HG03521 (cell line): Measurements from ENCODE around the gene CACNA1I.
"Not testable (repeated sequence)": the region's sequence is repeated elsewhere in the genome, so short reads cannot be mapped to it uniquely, and the experiment has no call there.

Experiments used
- ATAC-seq: cut with Tn5 transposase; IDR thresholded peaks from one replicate; pipeline ENCODE4 v1.9.1; 2021; ENCODE audit warnings: mild to moderate bottlenecking, moderate library complexity; ENCODE audit not compliant: unreplicated experiment

Gene CACNA1I

DNA sequence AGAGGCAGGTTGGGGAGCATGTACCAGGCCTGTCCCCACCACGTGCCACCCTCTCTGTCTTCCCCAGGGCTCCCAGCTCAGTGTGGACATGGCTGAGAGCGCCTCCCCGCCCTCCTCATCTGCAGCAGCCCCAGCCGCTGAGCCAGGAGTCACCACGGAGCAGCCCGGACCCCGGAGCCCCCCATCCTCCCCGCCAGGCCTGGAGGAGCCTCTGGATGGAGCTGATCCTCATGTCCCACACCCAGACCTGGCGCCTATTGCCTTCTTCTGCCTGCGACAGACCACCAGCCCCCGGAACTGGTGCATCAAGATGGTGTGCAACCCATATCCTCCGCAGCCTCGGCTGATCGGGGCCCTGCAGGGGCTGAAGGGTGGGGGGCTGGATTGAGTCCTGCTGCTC lies at the start of gene CACNA1I:
Gene CACNA1I, plus strand, starts transcription at position 89 of the 400 bp plus-strand sequence. Its CDS starts 0 bp downstream, at position 89.
- no peak for ATAC-seq

DNA sequence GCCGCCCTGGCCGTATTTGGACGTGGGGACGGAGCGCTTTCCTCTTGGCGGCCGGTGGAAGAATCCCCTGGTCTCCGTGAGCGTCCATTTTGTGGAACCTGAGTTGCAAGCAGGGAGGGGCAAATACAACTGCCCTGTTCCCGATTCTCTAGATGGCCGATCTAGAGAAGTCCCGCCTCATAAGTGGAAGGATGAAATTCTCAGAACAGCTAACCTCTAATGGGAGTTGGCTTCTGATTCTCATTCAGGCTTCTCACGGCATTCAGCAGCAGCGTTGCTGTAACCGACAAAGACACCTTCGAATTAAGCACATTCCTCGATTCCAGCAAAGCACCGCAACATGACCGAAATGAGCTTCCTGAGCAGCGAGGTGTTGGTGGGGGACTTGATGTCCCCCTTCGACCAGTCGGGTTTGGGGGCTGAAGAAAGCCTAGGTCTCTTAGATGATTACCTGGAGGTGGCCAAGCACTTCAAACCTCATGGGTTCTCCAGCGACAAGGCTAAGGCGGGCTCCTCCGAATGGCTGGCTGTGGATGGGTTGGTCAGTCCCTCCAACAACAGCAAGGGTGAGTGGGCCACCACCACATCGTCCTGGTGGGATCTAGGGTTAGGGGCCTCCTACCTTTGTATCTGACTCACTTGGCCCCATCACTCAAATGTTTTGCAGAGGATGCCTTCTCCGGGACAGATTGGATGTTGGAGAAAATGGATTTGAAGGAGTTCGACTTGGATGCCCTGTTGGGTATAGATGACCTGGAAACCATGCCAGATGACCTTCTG lies 49.3 kb upstream of the CACNA1I start:
- ATAC-seq, result not testable (repeated sequence)

DNA sequence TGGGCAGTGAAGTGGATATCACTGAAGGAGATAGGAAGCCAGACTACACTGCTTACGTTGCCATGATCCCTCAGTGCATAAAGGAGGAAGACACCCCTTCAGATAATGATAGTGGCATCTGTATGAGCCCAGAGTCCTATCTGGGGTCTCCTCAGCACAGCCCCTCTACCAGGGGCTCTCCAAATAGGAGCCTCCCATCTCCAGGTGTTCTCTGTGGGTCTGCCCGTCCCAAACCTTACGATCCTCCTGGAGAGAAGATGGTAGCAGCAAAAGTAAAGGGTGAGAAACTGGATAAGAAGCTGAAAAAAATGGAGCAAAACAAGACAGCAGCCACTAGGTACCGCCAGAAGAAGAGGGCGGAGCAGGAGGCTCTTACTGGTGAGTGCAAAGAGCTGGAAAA lies 48.5 kb upstream of the CACNA1I start:
- not testable (repeated sequence) for ATAC-seq

DNA sequence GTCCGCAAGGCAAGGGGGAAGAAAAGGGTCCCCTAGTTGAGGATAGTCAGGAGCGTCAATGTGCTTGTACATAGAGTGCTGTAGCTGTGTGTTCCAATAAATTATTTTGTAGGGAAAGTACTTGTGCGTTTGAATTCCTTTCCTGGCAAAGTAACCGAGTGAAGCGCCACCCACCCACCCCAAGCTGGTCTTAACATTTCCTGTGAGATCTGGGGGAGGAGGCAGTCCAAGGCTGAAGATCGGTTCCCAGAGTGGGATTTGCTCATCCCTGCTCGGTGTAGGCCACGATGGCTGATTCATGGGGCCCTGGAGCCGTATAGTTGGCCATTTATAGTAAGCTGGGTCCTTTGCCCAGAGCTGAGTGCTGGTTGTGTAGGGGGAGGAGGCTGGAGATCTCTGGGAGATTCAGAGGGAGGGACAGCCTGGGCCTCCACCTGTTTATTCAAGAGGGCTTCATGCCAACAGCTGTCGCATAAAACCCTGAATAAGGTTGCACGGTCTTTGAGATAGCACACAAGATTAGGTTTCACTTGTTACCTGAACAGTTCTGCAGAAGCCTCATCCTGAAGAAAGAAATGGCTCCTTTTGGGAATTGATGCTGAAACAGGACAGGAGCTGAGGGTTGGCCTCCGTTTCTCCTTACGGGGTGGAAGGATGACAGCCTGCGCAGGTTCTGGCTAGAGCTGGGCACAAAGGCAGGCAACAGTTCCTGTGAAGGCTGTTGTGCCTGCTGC lies 47.8 kb upstream of the CACNA1I start:
- no peak for ATAC-seq

DNA sequence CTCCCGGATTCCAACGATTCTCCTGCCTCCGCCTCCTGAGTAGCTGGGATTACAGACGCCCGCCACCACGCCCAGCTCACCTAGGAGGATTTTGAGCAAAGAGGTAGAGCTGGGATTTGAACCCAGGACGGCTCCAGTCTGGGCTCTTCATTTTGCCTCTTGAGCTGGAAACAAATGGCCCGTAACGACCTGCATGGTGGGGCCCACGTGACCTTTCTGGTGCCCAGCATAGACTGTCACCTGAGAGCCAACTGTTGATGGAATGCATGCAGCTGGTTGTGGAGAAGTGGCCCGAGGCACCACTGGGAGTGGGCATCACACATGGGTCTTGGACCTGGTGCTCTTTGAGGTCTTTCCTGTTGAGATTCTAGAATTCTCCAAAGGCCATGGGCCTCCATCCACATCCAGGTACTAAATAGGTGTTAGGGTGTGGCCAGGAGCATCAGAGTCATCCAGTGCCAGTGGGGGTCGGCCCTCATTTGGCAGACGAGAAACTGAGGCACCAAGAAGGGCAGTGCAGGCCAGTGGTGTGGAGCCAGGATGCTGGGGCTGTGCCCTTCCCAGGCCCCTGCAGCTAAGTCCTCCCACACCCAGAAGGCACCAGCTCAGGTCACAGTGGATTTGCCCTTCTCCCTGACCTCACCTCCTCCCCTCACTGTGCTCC lies 46.3 kb upstream of the CACNA1I start:
- ATAC-seq, result no peak

DNA sequence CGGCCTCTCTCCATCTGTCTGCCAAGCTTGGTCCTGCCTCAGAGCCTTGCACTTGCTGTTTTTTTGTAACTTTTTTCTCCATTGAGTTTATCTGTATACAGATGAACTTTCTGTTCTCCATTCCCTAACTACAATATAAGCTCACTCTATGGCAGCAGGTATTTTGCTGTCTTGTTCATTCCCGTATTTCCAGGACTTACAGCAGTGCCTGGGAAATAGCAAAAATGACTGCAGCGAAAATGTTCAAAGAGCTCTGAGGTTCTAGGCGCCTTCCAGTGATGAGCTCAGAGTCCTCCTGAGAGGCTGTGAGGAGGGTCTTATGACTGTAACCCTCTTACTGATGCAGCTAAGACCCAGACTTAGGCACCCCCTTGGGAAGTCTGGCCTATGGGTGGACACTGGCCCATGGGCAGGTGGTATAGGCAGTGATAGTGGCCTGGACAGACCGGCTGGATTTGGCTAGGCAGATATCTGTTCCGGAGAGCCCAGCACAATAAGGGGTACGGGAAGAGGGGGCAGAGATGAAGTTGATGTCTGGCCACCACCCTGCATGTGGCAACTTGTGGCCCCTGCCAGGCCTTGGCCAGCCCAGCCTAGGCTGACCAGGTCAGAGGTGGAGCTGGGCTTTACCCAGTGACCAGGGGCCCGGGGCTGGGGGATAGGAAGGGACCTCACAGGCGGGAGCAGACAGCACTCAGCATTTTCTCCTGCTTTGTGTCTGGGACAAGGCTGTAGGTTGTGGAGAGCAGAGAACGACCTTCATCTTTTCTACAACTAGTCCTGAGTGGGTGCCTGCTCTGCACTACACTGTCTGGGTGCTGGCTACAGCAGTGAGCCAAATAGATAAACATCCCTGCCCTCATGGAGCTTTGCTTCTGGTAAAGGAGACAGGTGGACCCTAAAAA lies 45.5 kb upstream of the CACNA1I start:
- ATAC-seq, result no peak

DNA sequence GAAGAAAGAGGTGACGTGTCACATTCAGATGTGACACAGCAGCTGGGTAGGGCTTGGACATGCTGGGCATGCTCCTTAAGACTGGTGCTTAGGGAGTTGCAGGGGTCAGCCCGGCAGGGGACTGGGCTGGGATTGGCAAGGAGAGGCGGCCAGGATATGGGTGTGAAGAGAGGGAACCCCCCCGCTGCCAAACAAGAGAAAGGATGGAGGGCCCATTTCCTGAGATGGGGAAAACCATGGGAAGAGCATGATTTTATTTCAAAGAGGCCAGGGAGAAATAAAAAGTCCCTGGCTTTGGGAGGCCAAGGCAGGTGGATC lies 44.9 kb upstream of the CACNA1I start:
- no peak for ATAC-seq

DNA sequence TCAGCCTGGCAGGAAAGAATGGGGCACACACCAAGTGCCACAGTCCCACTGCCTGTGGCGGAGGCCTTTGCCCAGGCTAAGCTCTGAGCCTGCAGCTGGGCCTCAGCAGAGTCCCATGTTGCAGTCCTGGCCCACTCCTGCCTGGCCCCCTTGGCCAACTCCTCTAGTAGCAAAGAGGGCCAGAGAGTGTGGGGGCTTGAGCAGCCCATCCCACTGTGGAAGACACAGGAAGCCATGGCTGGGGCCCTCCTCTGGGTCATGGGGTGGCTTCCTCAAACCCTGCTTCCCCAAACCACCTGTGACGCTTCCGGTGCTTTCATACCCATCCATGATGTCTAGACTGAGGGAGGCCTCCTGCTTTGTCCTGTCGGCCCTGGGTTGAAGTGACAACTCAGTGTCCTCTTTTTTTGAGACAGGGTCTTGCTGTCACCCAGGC lies 43.8 kb upstream of the CACNA1I start:
- ATAC-seq, result no peak

DNA sequence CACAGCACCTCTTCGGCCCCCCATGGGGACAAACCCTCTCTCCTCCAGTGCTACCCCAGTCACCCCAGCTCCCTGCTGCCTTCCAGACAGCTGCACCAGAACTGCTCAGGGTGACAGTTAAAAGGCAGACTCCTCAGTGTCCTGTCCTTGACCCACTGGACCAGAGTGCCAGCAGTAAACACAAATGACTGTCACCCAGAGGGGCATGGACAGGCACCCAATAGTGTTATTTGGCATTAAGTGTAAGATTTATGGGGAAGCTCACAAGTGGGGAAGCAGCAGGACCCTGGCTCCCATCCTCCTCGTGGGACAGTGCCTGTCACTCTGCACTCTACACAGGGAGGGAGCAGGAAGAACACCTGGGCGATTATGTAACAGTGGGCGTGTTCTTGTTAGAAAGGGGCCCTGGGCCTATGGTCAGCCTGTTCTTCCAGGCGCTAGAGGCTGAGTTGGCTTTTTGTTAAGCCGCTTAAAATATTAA lies 43.0 kb upstream of the CACNA1I start:
- ATAC-seq, result no peak

DNA sequence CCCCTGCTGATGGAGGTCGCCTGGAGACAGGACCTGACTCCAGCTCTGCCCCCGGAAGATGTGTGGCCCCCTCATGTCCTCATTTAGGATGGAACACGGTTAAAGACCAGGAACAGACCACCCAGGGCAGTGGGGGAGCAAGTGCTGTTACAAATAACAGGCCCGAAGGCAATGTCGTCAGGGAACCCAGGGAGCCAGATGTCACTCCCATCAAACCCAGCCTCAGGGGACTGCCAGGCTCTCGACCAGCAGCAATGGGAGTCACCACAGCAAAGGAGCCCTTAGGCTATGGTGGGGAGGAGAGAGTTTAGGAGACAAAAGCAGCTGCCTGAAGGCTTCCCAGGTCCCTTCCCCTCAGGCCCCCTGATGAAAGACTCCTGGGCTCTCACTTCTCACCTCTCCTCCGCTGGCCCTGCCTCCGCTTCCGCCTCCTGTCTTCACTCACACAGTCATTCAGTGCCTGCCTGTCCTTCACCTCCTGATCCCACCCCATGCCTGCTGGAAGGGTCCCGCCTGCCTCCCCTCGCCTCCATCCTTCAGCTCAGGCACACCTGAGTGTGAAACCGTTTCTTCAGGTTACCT lies 42.4 kb upstream of the CACNA1I start:
- ATAC-seq, result no peak

DNA sequence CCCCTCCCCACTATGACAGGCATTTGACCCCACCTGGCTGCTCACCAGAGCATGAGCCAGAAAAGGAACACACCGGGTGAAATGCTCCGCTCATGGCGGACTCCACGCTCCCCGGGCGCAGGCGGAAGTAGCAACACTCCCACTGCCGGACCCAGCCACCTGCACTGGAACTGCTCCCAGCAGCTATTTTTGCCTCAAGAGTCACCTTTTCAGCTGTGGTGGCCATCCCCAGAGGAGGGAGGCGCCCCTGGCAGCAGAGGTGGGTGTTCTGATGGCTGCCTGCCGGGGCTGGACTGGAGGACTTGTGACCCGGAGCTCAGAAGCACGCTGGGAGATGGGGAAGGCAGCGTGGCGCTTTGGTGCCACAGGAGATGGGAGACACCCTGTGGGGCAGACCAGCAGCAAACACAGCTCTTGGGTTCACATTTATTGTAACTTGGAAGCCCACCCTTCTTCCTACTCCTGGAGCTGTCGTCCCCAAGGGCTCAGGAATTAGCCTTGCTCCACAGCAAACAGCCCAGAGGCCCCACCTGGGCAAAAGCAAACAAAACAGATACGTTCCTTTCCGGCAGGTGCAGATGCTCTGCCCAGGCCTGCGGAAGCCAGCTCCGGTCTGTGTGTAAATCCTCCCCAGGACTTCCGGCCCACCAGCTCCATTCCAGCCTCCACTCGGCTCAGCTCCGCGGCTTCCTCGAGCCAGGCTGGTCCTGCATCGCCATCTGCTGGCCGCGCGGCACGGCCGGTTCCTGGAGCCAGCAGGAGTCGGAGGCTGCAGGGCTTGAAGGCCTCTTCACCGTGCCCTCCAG lies 41.7 kb upstream of the CACNA1I start:
- ATAC-seq, result peak; percentile 21

DNA sequence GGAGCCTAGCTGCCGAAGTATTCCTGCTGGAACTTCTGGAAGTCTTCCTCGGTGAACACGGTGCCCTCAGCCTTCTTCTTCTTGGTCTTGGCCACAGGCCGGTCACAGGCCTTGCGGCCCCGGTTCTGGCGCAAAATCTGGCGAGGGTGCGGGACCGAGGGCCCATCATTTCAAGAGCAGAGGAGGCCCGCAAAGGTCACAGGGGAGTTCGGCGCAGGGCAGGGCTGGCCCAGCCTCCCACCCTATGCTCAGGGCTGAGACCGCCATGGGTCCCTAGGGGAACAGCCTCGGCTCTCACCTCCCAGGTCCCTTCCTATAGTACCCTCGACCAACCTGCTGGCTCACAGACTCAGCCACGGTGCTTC lies 41.1 kb upstream of the CACNA1I start:
- ATAC-seq, result no peak

DNA sequence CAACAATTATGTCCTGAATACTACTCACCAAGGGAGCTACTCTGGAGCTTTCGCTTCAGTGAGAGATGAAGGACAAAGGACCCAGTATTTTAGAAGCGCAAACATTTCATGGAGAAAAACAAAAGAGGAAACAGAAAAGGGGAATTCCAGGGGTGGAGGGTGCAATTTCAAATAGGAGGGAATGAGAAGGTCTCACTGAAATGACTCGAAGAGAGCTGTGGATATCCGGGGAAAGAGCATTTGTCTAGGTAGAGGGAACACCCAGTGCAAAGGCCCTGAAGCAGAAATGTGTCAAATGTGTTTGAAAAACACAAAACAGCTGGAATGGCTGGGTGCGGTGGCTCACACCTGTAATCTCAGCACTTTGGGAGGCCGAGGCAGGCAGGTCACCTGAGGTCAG lies 40.4 kb upstream of the CACNA1I start:
- no peak for ATAC-seq

DNA sequence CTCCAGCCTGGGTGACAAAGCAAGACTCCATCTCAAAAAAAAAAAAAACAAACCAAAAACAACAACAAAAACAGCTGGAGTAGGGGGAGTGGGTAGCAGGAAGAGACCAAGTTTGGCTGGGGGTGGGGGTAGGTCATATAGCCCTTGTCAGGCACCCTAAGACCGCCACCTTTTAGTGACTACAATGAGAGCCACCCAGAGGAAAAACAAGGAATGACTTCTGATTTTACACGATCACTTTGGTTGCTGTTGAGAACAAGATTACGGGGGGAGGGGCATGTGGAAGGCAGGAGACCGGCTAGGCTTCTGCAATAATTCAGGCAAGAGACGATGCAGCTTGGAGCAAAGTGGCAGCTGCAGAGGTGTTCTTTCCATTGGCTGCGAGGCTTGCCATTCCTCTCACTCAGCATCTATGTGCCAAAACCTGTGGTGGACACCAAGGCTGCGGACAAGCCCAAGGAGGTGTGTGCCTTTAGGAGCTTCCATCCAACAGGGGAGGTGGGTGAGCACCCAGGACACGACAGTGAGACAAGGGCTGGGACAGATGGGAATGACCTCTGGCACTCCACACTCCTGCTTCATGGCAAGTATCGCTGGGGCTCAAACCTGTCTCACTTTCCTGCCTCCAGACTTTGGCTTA lies 39.7 kb upstream of the CACNA1I start:
- ATAC-seq, result no peak

DNA sequence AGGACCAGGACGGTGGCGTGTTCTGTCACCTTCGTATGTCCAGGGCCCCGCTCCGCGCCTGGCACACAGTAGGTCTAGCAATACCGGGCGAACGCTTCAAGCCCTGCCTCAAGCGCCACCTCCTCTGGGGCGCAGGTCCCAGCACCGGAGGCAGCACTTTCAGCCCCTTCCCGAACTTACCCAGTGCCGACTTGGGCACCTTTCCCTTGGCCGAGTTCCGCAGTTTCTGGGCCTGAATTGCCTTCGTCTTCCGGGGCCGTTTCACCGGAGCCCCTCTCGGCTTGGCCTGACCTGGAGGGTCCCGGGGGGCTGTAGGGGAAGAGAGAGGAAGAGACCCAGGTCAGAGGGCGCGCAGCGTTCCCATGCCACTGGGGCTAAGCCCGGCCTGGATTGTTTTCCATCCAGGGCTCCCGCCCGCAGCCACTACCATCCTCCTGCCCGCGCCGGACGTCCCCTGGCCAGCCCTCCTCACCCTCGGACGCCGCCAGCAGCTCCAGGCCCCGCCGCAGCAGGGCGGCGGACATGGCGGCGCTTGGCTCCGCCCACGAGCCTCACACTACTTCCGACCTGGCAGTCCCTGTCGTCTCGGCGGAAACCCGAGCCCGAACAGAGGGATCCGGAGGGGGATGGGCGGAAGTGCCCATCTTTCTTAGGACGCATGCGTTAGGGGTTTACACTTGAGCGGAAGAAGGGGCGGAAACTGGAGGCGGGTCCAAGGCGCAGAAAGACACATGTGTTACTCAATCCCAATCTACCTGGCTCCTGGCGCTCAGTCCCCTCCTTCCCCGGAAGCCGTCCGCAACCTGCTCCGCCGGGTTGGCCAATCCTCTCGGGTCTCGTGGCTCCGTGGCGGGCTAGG lies 38.1 kb upstream of the CACNA1I start, which contains the start of gene RPS19BP1:
Gene RPS19BP1, minus strand, starts transcription at position 534 of the 859 bp plus-strand sequence. Its CDS starts 10 bp downstream, at position 524.
- ATAC-seq, result peak; percentile 74

DNA sequence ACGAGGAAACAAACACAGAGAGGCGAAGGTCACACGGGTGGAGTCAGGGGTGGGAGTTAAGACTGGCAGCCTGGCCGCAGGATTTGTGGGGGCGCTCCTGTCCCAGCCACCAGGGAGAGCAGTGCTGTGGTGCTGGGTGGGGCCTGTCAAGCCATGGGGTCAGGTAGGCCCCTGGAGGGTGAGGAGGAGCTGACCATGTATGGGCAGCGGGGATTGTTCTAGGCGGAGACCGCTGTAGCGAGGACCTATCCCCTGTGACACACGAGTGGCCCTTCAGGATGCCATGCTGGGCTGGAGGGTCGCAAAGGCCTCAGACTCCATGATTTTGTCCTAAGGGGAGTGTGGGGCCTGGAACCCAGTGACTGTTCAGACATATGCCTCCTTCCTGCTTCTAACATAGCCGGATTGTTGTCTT lies 36.5 kb upstream of the CACNA1I start:
- ATAC-seq, result no peak

DNA sequence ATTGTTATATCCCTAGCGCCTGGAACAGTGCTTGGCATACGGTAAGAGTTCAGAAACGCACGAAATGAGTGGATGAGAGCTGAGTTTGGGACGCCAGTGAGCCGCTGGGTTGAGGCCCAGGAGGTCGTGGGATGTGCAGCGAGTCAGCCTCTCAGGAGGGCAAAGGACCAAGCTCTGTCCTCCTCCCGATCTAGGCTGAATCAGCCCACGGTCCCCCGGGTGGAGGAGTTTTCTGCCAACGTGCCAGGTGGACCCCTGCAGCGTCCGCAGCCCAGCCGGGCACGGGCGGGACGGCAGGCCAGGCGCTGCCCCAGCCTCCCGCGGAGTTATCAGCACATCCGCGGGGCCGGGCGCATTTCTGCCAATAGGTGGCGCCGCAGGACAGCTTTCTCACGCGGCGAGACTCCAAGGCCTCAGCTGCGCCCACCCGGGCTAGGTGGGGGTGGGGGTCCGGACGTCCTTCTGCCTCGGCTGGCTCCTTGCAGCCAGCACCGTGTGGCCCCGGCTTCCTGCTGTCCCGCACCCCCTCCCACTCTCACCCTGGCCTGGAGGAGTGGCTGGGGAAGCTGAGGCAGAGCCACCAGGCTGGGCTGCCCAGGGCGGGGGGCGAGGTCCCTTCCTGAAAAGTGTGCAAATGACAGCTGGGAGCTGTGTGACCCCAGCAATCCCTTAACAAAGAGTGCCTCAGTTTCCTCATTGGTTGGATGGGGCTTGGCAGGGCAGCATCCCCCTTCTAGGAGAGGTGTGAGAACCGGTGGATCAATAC lies 35.8 kb upstream of the CACNA1I start:
- no peak for ATAC-seq
